Measurements from ENCODE around the gene MCHR2. TPM values are rescaled to one million over a fixed set of nuclear protein-coding genes. Genes with fewer than 3 reads are reported as not detected.

The MCHR2 gene
- total and polyA plus RNA-seq, 2 of the 13 experiments (the other 11 are each of a cell fraction or from before 2014, with no cell fraction given), result not detected

- CTCF ChIA-PET (ENCODE audit: low intra/inter-chr PET ratio, low total read pairs), result no interaction called here
- in situ Hi-C loops (cut with HindIII; ENCODE audit: extremely low pct_ligation_motif_present, low pct_unique_long_range_greater_than_20kb), result no loop called here
Observed at GRCh38 chr6:99894815-99895214, 99.2 kb downstream of the MCHR2 start.

More at GRCh38 chr6:99894815-99895214, 99.2 kb downstream of the MCHR2 start:
- intact Hi-C loops (cut with micrococcal nuclease; ENCODE audit: unreplicated experiment), result no loop called here
- no peak overlapping the region for H3K4me3 ChIP-seq (replicated peaks in 1 of 3; ENCODE audit: insufficient read depth in 1 of 3, low read depth in 2 of 3, low read length in 3 of 3)
- FAIRE-seq (no peak), ATAC-seq (no peak), DNase-seq (ENCODE audit: low spot score) (no peak)
- H3K9me3 ChIP-seq (ENCODE audit: low read length), result no peaks in the 10 kb centered on the region
- no peaks in the 10 kb centered on the region for H3K36me3 ChIP-seq (replicated peaks in 1 of 2; ENCODE audit: control insufficient read depth in 1 of 2, insufficient read depth in 2 of 2, low read length in 2 of 2)
- no peak overlapping the region for H3K4me2 ChIP-seq (ENCODE audit: low read depth, low read length)
- no peak overlapping the region for H3K9ac ChIP-seq (ENCODE audit: insufficient read depth, low read depth, low read length)
- no peak overlapping the region for H2AFZ ChIP-seq (ENCODE audit: low read length)
- no peak overlapping the region for H3K27ac ChIP-seq (ENCODE audit: extremely low read length, insufficient read depth, low read length)
- no TSS peak for BruUV-seq (replicated peaks)
- H3K79me2 ChIP-seq (ENCODE audit: insufficient read depth, low read length), result no peaks in the 10 kb centered on the region
- H3K27me3 ChIP-seq (ENCODE audit: control insufficient read depth in 1 of 2, insufficient read depth in 2 of 2, low read length in 2 of 2), result no peaks in the 10 kb centered on the region
- H3K4me1 ChIP-seq (ENCODE audit: insufficient read depth, low read length), result no peaks in the 10 kb centered on the region
- H4K20me1 ChIP-seq (ENCODE audit: insufficient read depth, low read length), result no peaks in the 10 kb centered on the region
- POLR2A ChIA-PET, result no interaction called here
- TF ChIP-seq ZIK1 (CRISPR knock-in tag; IDR thresholded peaks at IDR 0.05; ENCODE audit: borderline replicate concordance, low read depth) (no peak), KDM5A (IDR thresholded peaks at IDR 0.05; ENCODE audit: borderline replicate concordance, low read length) (no peak), DMAP1 (CRISPR knock-in tag; IDR thresholded peaks at IDR 0.05) (no peak), NFYB (CRISPR knock-in tag; IDR thresholded peaks at IDR 0.05) (no peak), TRIM22 (IDR thresholded peaks at IDR 0.05) (no peak), RARG (CRISPR knock-in tag; IDR thresholded peaks at IDR 0.05; ENCODE audit: low read depth) (no peak), PBX2 (CRISPR knock-in tag; IDR thresholded peaks at IDR 0.05) (no peak), ZNF7 (CRISPR knock-in tag; IDR thresholded peaks at IDR 0.05) (no peak), FOXK1 (CRISPR knock-in tag; IDR thresholded peaks at IDR 0.05; ENCODE audit: borderline replicate concordance, low read depth) (no peak), ELF3 (CRISPR knock-in tag; IDR thresholded peaks at IDR 0.05) (no peak)
- WGBS (ENCODE audit: low lambda C conversion rate), result 7% methylated on average over 3 of the region's 3 CpGs
